ENCODE data around the gene CDH23. TPM values are rescaled to one million over a fixed set of nuclear protein-coding genes. Genes with fewer than 3 reads are reported as not detected.

The CDH23 gene
- total and polyA plus RNA-seq, 2 donors (not counting 1 experiment from before 2014, with no cell fraction given) = 0.37 to 0.89 TPM

- no peak overlapping the region for H3K4me3 Mint-ChIP-seq
- H3K9me3 Mint-ChIP-seq (ENCODE audit: insufficient read depth) = no peaks in the 10 kb centered on the region
- ChIA-PET CTCF (no interaction called here), POLR2A (no interaction called here)
- H3K27me3 Mint-ChIP-seq = peaks cover 9% of the 10 kb centered on the region
- H3K27ac ChIP-seq (ENCODE audit: low read length in 2 of 2) = no peak overlapping the region
- intact Hi-C loops (cut with micrococcal nuclease) = no loop called here
- H3K4me1 ChIP-seq (ENCODE audit: control insufficient read depth in 2 of 2, insufficient read depth in 2 of 2, low read length in 2 of 2) = no peaks in the 10 kb centered on the region
- no peaks in the 10 kb centered on the region for H3K79me2 ChIP-seq (ENCODE audit: control insufficient read depth, insufficient read depth, low read length)
- H3K4me1 Mint-ChIP-seq = no peaks in the 10 kb centered on the region
- no peaks in the 10 kb centered on the region for H4K20me1 ChIP-seq (ENCODE audit: control insufficient read depth, insufficient read depth, low read length, poor library complexity, severe bottlenecking)
- no peak overlapping the region for H3K9ac ChIP-seq (ENCODE audit: low read length)
- TF ChIP-seq CTCF (IDR thresholded peaks at IDR 0.05) (no peak), EZH2 (IDR thresholded peaks at IDR 0.05; ENCODE audit: borderline replicate concordance, insufficient read depth, low read depth, low read length, poor library complexity, severe bottlenecking) (no peak)
- H2AFZ ChIP-seq (ENCODE audit: insufficient read depth, low read depth, low read length, poor library complexity, severe bottlenecking) = no peak overlapping the region
- no peak for DNase-seq
- H3K4me2 ChIP-seq (replicated peaks; ENCODE audit: low read depth, low read length, poor library complexity, severe bottlenecking) = no peak overlapping the region
- 93% methylated on average over 3 of the region's 4 CpGs for WGBS (ENCODE audit: insufficient coverage)
- H3K9me3 ChIP-seq (ENCODE audit: control extremely low read depth in 1 of 3, control insufficient read depth in 2 of 3, insufficient read depth in 1 of 3, low read length in 2 of 3) = peaks cover 0 to 3% (median 0%) of the 10 kb centered on the region in 3 donors
- H3K27me3 ChIP-seq (replicated peaks in 1 of 4; ENCODE audit: control extremely low read depth in 1 of 4, control insufficient read depth in 3 of 4, insufficient read depth in 4 of 4, low read length in 3 of 4) = no peaks in the 10 kb centered on the region
- H3K36me3 ChIP-seq (replicated peaks in 1 of 2; ENCODE audit: control extremely low read depth in 1 of 2, control insufficient read depth in 1 of 2, extremely low read depth in 1 of 2, insufficient read depth in 2 of 2, low read length in 1 of 2) = no peaks in the 10 kb centered on the region
- ATAC-seq (ENCODE audit: low read depth) = no peak
- no peak overlapping the region for H3K27ac Mint-ChIP-seq
- H3K4me3 ChIP-seq (ENCODE audit: control extremely low read depth in 1 of 5, extremely low read depth in 1 of 5, insufficient read depth in 1 of 5, low read depth in 2 of 5, low read length in 4 of 5) = no peak overlapping the region
These were observed 114.5 kb downstream of the CDH23 start for GRCh38 chr10:71511206-71511605.

- Histone ChIP-seq H2AFZ (ENCODE audit: insufficient read depth, low read depth, low read length, poor library complexity, severe bottlenecking) (no peak overlapping the region), H3K27me3 (replicated peaks in 1 of 4; ENCODE audit: control extremely low read depth in 1 of 4, control insufficient read depth in 3 of 4, insufficient read depth in 4 of 4, low read length in 3 of 4) (no peaks in the 10 kb centered on the region), H4K20me1 (ENCODE audit: control insufficient read depth, insufficient read depth, low read length, poor library complexity, severe bottlenecking) (no peaks in the 10 kb centered on the region), H3K4me3 (ENCODE audit: control extremely low read depth in 1 of 5, extremely low read depth in 1 of 5, insufficient read depth in 1 of 5, low read depth in 2 of 5, low read length in 4 of 5) (no peak overlapping the region), H3K27ac (ENCODE audit: low read length in 2 of 2) (no peak overlapping the region), H3K79me2 (ENCODE audit: control insufficient read depth, insufficient read depth, low read length) (no peaks in the 10 kb centered on the region), H3K9me3 (ENCODE audit: control extremely low read depth in 1 of 3, control insufficient read depth in 2 of 3, insufficient read depth in 1 of 3, low read length in 2 of 3) (peaks cover 0 to 3% (median 0%) of the 10 kb centered on the region in 3 donors), H3K4me2 (replicated peaks; ENCODE audit: low read depth, low read length, poor library complexity, severe bottlenecking) (no peak overlapping the region), H3K9ac (ENCODE audit: low read length) (no peak overlapping the region), H3K36me3 (replicated peaks in 1 of 2; ENCODE audit: control extremely low read depth in 1 of 2, control insufficient read depth in 1 of 2, extremely low read depth in 1 of 2, insufficient read depth in 2 of 2, low read length in 1 of 2) (no peaks in the 10 kb centered on the region), H3K4me1 (ENCODE audit: control insufficient read depth in 2 of 2, insufficient read depth in 2 of 2, low read length in 2 of 2) (no peaks in the 10 kb centered on the region)
- no peak for ATAC-seq (ENCODE audit: low read depth)
- no peak overlapping the region for H3K27ac Mint-ChIP-seq
- no peaks in the 10 kb centered on the region for H3K4me1 Mint-ChIP-seq
- TF ChIP-seq EZH2 (IDR thresholded peaks at IDR 0.05; ENCODE audit: borderline replicate concordance, insufficient read depth, low read depth, low read length, poor library complexity, severe bottlenecking) = no peak
- TF ChIP-seq CTCF (IDR thresholded peaks at IDR 0.05) = no peak
- H3K27me3 Mint-ChIP-seq = peaks cover 5% of the 10 kb centered on the region
- 92% methylated on average over 10 of the region's 10 CpGs for WGBS (ENCODE audit: insufficient coverage)
- no peaks in the 10 kb centered on the region for H3K9me3 Mint-ChIP-seq (ENCODE audit: insufficient read depth)
- ChIA-PET CTCF (interaction anchor here (0.8 kb wide), 1 partner anchor 16 kb away, joined by 3 read pairs; no protein-coding TSS in a partner anchor), POLR2A (no interaction called here)
- no peak overlapping the region for H3K4me3 Mint-ChIP-seq
- no peak for DNase-seq
- intact Hi-C loops (cut with micrococcal nuclease) = no loop called here
These were observed 115.6 kb downstream of the CDH23 start for GRCh38 chr10:71512312-71512711.
